ENCODE data around the gene TRIM14.
"Not testable (repeated sequence)": the region's sequence is repeated elsewhere in the genome, so short reads cannot be mapped to it uniquely, and the experiment has no call there.

Gene TRIM14

DNA sequence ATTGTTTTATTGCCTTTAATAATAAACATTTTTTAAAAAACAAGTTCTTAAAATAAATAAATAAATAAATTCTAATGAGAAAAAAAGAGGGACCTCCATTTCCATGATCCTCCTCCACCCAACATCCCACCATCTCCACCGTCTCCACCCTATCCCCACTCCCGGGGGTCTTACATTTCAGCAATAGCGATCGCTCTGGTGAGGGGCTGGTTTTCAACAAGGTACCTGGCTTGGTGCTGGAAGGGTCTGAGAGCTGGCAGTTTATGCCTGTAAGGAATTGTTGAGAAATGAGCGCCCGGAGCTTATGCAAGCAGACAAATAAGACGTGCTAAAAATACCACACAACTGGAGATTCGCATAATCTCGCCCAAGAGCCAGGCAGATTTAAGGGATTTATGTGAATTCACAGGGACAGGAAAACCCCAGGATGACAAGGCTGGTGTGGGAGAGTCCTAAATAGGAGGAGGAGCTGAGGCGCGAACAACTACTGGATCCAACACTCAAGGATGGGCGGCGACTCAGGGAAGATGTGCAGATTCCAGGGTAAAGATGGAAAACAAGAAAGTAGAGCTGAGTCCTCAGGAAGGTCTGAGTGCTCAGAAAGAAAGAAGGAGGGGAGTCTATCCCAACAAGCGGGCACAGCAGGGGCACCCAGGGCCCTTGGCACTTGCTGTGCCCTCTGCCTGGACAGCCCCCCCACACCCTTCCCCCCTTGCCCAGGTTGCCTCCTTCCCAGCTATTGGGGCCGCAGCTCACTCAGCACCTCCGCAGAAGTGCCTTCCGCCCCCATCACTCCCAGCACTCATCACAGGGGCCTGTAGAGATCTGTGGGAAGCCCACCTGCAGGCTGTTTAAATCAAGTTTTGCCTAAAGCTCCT, 27.0 kb downstream of the TRIM14 start:
- Histone ChIP-seq H3K9ac (ENCODE audit: low read depth, low read length, poor library complexity, severe bottlenecking) (no peak overlapping the region), H3K4me1 (ENCODE audit: insufficient read depth, low read length, poor library complexity, severe bottlenecking) (no peaks in the 10 kb centered on the region), H3F3A (ENCODE audit: low read depth) (no peaks in the 10 kb centered on the region), H2AFZ (ENCODE audit: low read length) (no peak overlapping the region), H4K20me1 (ENCODE audit: insufficient read depth, low read length, poor library complexity, severe bottlenecking) (no peaks in the 10 kb centered on the region), H3K9me2 (replicated peaks; ENCODE audit: low read depth, low read length) (no peaks in the 10 kb centered on the region), H3K4me3 (ENCODE audit: low read length, poor library complexity, severe bottlenecking) (no peak overlapping the region), H3K79me2 (ENCODE audit: insufficient read depth, low read length) (no peaks in the 10 kb centered on the region), H3K9me3 (ENCODE audit: insufficient read depth, low read depth, low read length) (no peaks in the 10 kb centered on the region), H3K4me2 (ENCODE audit: low read depth, low read length, poor library complexity, severe bottlenecking) (no peak overlapping the region), H3K27me3 (ENCODE audit: insufficient read depth, low read length, poor library complexity, severe bottlenecking) (no peaks in the 10 kb centered on the region), H3K36me3 (ENCODE audit: insufficient read depth, low read length) (peaks cover 9% of the 10 kb centered on the region)
- TF ChIP-seq, protein P1, sequence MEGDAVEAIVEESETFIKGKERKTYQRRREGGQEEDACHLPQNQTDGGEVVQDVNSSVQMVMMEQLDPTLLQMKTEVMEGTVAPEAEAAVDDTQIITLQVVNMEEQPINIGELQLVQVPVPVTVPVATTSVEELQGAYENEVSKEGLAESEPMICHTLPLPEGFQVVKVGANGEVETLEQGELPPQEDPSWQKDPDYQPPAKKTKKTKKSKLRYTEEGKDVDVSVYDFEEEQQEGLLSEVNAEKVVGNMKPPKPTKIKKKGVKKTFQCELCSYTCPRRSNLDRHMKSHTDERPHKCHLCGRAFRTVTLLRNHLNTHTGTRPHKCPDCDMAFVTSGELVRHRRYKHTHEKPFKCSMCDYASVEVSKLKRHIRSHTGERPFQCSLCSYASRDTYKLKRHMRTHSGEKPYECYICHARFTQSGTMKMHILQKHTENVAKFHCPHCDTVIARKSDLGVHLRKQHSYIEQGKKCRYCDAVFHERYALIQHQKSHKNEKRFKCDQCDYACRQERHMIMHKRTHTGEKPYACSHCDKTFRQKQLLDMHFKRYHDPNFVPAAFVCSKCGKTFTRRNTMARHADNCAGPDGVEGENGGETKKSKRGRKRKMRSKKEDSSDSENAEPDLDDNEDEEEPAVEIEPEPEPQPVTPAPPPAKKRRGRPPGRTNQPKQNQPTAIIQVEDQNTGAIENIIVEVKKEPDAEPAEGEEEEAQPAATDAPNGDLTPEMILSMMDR (conservative IDR thresholded peaks at IDR 0.05; ENCODE audit: low read length): no peak
- no peak for TF ChIP-seq EZH2phosphoT487 (IDR thresholded peaks at IDR 0.05; ENCODE audit: borderline replicate concordance)

GRCh38 chr9:98090674-98091073, 28.3 kb downstream of the TRIM14 start:
- H4K20me1 ChIP-seq (ENCODE audit: insufficient read depth, low read length, poor library complexity, severe bottlenecking); H3F3A ChIP-seq (ENCODE audit: low read depth); H3K27me3 ChIP-seq (ENCODE audit: insufficient read depth, low read length, poor library complexity, severe bottlenecking); H3K4me3 ChIP-seq (ENCODE audit: low read length, poor library complexity, severe bottlenecking); H3K9me3 ChIP-seq (ENCODE audit: insufficient read depth, low read depth, low read length); H3K4me1 ChIP-seq (ENCODE audit: insufficient read depth, low read length, poor library complexity, severe bottlenecking); H3K4me2 ChIP-seq (ENCODE audit: low read depth, low read length, poor library complexity, severe bottlenecking); H3K79me2 ChIP-seq (ENCODE audit: insufficient read depth, low read length); H3K9ac ChIP-seq (ENCODE audit: low read depth, low read length, poor library complexity, severe bottlenecking); H3K9me2 ChIP-seq (replicated peaks; ENCODE audit: low read depth, low read length); H2AFZ ChIP-seq (ENCODE audit: low read length): not testable (repeated sequence)
- H3K36me3 ChIP-seq (ENCODE audit: insufficient read depth, low read length): peaks cover 15% of the 10 kb centered on the region

DNA sequence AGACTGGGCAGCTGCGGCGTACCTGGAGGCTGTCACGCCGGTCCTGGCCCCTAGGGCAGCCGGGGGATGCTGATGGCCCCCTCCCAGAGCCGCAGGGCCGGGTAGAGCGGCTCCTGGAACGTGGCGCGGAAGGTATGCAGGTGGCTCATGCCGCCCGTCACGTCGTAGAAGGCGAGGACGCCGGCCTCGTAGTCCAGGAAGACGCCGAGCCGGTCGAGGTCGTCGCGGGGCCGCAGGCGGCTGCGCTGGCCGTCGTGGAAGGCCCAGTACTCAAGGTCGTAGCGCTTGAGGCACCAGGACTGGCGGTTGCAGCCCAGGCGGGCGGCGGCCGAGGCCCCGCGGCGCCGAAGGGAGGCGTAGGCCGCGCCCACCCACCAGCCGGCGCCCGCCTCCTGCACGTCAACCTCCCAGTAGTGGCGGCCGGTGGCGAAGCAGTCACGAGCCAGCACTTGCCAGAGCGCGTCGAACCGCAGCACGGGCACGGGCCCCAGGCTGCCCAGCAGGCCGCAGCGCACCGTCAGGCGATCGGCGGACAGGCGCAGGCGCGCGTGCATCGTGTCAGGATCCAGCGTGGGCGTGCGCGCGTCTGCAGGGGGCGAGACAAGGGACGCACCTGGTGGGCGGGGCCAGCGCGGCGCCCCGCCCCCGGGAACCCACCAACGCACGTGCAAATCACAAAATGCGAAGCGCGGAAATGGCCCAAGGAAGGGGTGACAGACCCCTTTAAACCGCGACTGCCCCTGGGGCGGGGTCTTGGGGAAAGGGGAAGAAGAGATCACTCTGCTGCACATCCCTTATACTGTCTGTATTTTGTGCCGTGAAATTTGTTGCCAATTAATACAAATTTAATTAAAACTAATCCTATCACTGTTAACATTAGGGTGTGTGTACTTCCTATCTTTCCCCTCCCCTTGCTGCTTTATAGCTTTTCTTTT, 31.3 kb downstream of the TRIM14 start:
- Histone ChIP-seq H3K4me3 (ENCODE audit: low read length, poor library complexity, severe bottlenecking) (no peak overlapping the region), H4K20me1 (ENCODE audit: insufficient read depth, low read length, poor library complexity, severe bottlenecking) (no peaks in the 10 kb centered on the region), H3K9me3 (ENCODE audit: insufficient read depth, low read depth, low read length) (no peaks in the 10 kb centered on the region), H3K36me3 (ENCODE audit: insufficient read depth, low read length) (peaks cover 32% of the 10 kb centered on the region), H3K9me2 (replicated peaks; ENCODE audit: low read depth, low read length) (no peaks in the 10 kb centered on the region), H3K4me2 (ENCODE audit: low read depth, low read length, poor library complexity, severe bottlenecking) (no peak overlapping the region), H3K4me1 (ENCODE audit: insufficient read depth, low read length, poor library complexity, severe bottlenecking) (no peaks in the 10 kb centered on the region), H3F3A (ENCODE audit: low read depth) (no peaks in the 10 kb centered on the region), H3K27me3 (ENCODE audit: insufficient read depth, low read length, poor library complexity, severe bottlenecking) (no peaks in the 10 kb centered on the region), H3K79me2 (ENCODE audit: insufficient read depth, low read length) (no peaks in the 10 kb centered on the region), H3K9ac (ENCODE audit: low read depth, low read length, poor library complexity, severe bottlenecking) (no peak overlapping the region), H2AFZ (ENCODE audit: low read length) (no peak overlapping the region)
- TF ChIP-seq, protein P1 (conservative IDR thresholded peaks at IDR 0.05; ENCODE audit: low read length): no peak
- TF ChIP-seq EZH2phosphoT487 (IDR thresholded peaks at IDR 0.05; ENCODE audit: borderline replicate concordance): no peak
